GM10847 (cell line): ENCODE results near the gene PRKAG2.

ENCODE experiments used
- POLR2A ChIP-seq: IDR thresholded peaks from 2 replicates; pipeline ENCODE4 v1.6.1; 2011; ENCODE audit not compliant: insufficient read length; ENCODE audit errors: extremely low read depth

Gene PRKAG2

DNA sequence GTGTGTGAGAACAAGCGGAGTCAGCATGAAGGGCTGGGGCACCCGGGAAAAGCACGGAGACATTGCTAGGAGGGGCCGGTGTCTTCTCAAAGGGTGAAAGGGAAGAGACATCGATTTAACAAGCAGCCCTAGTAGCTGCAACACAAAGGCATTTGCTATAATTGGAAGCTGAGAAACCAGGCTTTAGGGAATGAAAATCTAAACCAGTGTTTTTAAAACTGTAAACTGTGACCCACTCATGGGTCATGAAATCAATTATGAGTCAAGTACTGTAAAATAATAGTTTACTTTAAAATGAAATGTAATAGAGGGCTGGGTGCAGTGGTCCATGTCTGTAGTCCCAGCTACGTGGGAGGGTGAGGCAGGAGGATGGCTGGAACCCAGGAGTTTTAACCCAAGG, 228.5 kb downstream of the PRKAG2 start:
- TF ChIP-seq POLR2A: no peak

DNA sequence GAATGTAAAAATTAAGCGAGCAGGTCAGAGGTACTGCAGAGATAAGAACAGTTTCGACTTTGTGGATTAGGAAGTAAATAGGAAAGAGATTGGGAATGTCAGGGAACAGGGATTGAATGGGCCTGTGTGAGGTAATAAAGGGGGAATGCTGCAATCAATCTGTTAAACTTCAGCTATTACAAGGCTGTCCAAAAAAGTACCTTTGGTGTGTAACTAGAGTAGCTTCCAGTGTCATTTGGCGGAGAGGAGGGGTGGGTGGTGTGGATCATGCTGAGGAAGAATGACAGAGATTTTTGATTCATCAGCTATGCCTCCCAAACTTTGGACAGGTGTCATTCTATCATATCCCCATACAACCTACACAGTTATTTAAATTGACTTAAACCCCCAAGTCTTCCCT, 229.0 kb downstream of the PRKAG2 start:
- TF ChIP-seq POLR2A: no peak

DNA sequence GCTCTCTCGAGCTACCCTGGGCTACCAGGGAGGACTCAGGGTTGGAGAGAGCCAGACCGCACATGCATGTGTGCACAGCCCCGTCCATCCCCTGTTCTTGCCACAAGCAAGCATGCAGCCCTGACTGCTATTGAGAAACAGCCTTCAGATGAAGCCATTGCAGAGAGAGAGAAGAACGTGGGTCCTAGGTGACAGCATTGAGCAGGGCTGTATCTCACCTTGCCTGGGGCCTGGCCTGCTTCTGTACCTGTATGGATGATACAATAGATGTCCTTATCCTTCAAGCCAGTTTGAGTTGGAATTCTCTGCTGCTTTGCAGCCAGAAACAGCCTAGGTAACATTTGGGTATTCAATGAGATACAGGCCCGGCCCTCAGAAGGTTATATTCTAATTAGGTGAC, 229.9 kb downstream of the PRKAG2 start:
- TF ChIP-seq POLR2A: no peak

DNA sequence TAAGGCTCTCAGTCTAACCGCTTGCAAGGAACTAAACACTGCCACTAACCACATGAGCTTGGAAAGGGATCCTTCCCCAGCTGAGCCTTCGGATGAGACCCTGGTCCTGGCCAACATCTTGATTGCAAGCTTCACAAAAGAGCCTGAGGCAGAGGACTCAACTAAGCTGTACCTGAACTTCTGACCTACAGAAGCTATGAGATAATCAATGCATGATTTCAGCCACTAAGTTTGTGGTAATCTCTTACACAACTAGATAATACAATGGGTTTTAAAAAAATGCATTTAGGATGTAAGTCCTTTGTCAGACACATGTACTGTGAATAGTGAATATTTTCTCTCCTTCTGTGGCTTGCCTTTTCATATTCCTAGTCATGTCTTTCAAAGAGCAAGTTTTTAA, 231.6 kb downstream of the PRKAG2 start:
- TF ChIP-seq POLR2A: no peak

DNA sequence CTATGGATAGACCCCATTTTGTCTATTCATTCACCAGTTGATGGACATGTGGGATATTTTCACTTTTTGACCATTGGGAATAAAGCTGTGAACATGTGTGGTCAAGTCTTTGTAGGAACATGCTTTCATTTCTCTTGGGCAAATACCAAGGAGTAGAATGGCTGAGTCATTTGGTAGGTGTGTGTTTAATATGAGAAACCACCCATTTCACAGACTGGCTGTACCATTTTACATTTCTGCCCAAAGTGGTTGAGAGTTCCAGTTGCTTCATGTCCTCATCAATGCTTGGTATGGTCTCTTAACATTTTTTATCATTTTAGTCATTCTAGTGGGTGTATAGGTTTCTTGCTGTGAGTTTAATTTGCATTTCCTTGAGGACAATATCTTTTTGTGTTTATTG, 232.4 kb downstream of the PRKAG2 start:
- TF ChIP-seq POLR2A: no peak

DNA sequence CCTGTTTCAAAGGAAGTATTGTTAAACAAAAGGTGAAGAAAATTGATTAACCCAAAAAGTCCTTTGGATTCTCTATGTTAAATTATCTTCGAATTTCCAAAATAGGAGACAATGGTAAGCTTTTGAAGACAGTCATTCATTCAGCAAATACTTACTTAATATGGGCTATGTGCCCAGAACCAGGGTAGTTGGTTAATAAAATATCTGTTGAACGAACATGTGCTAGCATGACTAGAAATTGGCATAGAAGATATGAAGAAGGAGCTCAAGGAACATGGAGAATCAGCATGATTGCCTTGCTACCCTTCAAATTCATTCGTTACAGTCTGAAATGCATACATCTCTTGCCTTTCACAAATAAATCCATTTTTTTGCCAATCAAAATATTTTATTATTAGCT, 234.2 kb downstream of the PRKAG2 start:
- no peak for TF ChIP-seq POLR2A

DNA sequence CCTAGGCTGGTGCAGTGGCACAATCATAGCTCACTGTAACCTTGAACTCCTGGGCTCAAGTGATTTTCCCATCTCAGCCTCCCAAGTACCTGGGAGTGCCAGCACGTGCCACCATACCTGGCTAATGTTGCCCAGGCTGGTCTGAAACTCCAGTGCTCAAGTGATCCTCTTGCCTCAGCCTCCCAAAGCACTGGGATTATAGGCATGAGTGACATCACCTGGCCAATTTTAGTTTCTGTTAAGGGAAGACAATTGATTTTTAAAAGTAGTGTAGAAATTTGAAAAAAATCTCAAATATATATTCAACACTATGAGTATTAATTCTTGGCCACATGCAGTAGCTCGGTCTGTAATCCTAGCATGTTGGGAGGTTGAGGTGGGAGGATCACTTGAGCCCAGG, 235.3 kb downstream of the PRKAG2 start:
- TF ChIP-seq POLR2A: no peak

DNA sequence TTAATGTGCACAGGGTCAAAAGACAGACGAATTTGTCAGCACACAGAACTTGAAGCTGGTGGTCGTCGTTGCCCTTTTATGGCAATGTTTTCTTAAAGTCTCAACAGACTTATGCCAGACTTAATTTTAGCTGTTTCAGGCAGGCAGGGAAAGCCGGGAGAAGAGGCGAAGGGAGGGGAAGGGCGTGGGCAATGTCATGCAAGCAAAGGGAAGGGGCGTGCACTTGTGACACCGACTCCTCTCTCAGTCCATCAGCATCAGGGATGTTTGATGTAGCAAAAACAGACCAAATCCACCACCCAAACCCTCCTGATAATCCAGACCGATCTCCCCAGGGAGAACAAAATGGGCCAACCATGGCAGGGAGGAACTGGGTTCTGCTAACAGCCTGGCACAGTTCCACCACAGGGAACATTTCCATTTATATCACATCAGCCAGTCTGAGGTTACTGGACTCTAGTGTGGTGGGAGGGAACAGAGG, 239.1 kb downstream of the PRKAG2 start:
- TF ChIP-seq POLR2A: no peak

DNA sequence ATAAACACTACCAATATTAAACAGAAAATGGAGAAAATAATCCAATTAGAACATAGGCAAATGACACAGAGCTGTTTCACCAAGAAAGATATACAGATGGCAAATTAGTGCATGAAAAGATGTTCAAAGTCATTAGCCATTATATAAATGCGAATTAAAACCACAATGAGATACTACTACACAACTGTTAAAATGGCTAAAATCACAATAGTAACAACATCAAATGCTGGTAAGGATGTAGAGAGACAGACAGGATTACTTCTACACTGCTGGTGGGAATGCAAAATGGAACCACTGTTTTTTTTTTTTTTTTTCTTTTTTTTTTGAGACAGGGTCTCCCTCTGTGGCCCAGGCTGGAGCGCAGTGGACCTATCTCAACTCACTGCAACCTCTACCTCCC, 242.3 kb downstream of the PRKAG2 start:
- TF ChIP-seq POLR2A: no peak

DNA sequence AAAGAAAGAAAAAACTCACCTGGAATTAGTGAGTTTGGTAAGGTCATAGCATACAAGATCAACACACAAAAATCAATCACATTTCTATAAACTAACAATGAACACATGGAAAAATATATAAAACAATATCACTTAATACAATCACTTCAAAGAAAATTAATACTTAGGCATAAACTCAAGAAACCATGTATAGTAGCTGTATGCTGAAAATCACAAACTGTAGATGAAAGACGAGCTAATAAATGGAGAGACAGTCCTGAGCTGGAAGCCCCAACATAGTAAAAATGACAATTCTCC, 243.5 kb downstream of the PRKAG2 start:
- no peak for TF ChIP-seq POLR2A

DNA sequence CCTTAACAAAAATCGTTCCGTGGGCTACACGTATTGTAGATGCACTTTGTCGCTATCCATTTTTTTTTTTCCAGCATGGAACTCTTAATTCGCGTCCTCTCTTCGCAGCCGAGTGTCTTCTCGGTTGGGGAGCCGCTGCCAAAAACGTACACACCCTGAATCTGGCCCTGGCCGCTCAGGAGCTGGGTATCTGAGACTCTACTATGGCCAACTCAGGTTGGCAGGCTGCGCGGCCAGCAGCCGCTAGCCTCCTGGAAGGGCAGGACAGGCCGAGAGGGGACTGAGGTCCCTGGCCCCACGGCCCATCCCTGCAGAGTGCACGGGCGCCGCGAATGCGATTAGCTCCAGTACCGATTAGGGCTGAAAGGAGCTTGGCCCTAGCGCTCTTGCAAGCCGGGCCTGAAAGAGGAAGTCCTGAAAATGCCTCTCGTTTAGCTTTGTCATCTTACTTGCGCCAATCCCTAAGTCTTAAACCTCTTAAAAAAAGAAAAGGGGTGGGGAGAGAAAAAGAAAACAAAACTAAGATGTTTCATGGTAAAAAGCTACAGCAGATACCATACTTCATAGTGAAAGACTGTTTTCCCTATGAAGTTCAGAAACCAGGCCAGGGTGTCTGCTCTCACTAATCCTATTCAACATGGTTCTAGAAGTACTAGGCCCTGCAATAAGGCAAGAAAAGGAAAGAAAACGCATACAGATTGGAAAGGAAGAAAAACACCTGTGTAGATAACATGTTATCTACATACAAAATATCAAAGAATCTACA, 244.0 kb downstream of the PRKAG2 start:
- TF ChIP-seq POLR2A: peak; percentile 45

DNA sequence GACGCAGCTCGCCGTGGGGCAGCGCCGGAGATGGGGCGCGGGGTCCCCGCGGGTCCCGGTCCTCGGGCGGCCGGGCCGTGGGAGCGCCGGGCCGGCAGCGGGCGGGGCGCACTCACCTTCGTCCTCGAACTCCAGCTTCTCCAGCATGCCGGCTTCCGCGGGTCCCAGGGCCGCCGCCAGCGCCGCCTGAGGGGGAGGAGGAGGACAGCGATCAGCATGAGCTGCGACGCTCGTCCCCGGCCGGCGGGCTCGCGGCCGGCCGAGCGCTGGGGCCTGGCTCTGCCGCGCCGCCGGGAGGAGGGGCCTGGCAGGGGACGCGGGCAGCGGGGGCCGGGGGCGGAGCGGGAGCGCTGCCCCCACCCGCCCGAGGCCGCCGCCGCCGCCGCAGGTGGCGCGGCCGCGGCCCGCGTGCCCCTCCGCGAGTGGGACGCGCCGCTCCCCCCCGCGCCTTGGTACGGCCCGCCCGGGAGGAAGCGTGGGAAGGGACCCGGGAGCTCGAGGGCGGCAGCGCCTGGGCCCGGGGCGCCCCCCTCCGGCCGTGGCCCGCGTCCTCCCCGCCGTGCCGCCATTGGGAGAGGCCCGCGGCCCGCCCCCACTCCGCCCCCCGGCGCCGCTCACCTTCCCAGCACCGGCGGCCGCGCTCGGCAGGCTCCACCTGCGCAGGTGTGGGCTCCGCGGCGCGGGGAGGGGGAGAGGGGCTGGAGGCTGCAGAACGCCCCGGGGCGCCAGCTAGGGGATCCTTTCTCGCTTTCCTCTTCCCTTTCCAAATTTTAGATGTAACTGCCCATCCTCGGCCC, 244.8 kb downstream of the PRKAG2 start:
- TF ChIP-seq POLR2A: peak; percentile 39

DNA sequence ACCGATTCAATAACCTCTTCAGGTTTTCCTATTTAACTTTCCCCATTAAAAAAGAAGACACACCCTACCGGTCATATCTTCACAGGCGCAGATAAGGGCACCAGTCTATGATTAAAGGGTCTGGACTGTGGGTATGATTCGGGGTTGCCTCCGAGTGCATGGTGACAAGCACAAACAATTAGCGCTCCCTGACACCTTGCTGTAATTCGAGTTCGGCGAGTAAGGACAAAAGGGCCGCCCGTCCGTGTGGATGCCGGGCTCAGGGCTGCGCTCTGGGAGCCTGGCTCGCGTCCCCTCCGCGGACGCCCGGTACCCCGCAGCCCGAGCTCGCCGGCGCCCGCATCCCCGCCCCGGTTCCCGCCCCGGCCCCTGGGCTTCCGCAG, 245.4 kb downstream of the PRKAG2 start:
- TF ChIP-seq POLR2A: no peak

DNA sequence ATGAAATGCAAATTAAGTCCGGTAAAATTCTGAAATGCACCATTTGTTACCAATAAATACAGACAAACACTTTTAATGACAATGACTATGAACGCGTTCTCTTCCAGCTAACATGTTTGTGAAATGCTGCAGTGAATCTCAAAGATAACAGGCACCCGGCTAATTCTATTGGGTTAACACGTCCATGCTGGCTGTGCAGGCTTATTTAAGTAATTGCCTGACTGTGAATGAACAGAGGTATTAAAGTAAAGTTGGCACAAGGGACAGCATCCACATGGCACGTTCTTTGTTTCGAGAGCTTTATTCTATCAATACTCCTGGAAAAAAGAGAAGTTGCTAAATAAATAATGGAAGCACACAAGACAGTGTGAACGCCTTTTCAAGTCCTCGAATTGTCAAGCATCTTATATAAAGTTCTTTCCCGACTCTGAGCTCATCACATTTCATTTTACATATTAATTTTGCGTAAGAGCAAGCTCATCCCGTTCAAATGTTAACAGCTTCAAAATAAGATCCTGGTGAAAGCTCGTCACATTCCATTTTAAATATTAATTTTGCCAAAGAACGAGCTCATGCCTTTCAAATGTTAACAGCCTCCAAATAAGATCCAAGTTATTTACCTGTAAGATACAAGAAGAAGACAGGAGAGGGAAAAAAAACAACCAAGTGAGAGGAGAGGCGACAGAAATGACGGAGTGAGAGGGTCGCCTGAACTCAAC, 245.9 kb downstream of the PRKAG2 start:
- TF ChIP-seq POLR2A: no peak

DNA sequence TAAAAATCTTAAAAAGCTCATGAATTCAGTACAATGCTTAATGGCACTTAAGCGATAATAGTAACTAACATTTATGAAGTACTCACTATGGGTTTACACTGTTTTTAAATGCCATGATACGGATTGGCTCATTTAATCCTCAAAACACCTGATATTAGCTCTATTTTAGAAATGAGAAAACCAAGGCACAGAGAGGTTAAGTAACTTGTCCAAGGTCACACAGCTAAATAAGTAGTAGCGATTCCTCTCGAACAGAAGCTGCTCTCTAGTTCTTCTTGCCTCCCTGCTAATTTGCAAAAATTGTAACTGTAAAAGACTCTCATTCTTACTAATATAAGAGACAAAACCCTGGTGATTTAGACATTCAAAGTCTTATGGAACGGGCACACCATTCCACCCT, 246.6 kb downstream of the PRKAG2 start:
- TF ChIP-seq POLR2A: no peak

DNA sequence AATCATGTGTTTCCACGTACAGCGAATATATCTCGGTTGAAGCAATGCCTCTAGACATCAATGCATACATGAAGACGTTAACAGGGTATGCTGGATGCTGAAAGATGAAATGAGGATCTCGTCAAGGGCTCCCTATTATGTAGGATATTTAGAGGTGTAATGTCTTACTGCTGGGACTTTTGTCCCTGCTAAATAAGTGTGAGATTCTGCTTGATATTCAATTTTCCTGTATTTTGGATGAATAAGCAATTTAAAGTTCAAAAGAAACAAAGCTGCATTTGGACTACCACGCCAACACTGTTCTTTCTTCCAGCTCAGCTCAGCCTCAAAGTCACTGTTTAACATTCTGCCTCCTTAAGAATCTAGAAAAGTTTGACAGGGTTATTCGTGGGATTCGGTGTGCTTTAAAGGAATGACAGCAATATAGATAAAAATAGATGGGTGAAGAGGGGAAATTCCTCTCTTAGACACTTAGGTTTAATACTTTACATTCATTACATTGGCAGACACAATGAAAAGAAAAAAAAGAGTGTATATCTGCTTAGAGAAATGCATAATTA, 247.1 kb downstream of the PRKAG2 start:
- TF ChIP-seq POLR2A: no peak
